ENCODE data around the gene KAT5. TPM values are rescaled to one million over a fixed set of nuclear protein-coding genes. Genes with fewer than 3 reads are reported as not detected.

Gene KAT5
- total and polyA plus RNA-seq, 2 of the 13 experiments (the other 11 are each of a cell fraction or from before 2014, with no cell fraction given), result 35.2 to 48.3 TPM

DNA sequence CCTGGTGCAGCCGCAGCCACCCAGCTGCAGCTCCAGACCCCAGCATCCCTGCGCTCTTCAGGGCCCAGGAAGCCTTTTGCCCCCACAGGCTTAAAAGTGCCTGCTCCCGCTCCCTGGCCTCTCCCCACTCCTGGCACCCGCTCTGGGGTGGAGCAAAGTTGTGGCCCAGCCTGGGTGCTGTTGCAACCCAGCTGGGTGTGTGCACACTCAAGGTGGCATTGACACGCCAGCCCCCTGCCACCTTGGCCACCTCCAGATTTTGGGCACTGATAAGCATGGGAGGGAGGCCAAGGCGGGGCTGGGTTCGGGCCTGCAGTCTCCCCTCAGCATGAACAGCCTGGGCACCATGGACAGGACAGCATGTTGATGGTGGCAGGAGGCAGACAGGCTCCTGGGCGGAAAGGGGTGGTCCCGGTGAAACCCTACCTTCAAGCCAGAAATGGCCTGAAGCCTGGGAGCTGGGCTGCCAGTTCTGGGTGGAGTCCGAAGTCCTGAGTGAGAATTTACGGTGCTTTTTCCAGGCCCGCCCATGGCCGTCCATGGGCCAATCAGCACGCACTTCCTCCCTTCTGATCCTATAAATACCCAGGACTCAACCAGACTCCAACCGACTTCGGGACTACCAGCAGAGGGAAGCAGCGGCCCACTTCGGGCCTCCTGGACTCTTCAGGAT lies 32.1 kb downstream of the KAT5 start (continued):
- TF ChIP-seq JUNB (CRISPR knock-in tag; IDR thresholded peaks at IDR 0.05; ENCODE audit: borderline replicate concordance), result no peak
- TF ChIP-seq ZNF839 (CRISPR knock-in tag; IDR thresholded peaks at IDR 0.05; ENCODE audit: borderline replicate concordance), result no peak
- no peak for TF ChIP-seq ATF1 (CRISPR knock-in tag; IDR thresholded peaks at IDR 0.05)
- TF ChIP-seq AGO1 (IDR thresholded peaks at IDR 0.05; ENCODE audit: low read depth, low read length, poor library complexity, severe bottlenecking), result no peak
- TF ChIP-seq HNRNPH1 (optimal IDR thresholded peaks at IDR 0.05; ENCODE audit: low read depth, low read length), result no peak
- TF ChIP-seq NFYC (CRISPR knock-in tag; IDR thresholded peaks at IDR 0.05), result peak; percentile 68
- TF ChIP-seq SAP130 (CRISPR knock-in tag; IDR thresholded peaks at IDR 0.05; ENCODE audit: low read depth), result peak; percentile 46
- no peak for TF ChIP-seq ZSCAN30 (CRISPR knock-in tag; IDR thresholded peaks at IDR 0.05)
- TF ChIP-seq BORCS8-MEF2B (CRISPR knock-in tag; IDR thresholded peaks at IDR 0.05), result no peak
- TF ChIP-seq CCAR2 (optimal IDR thresholded peaks at IDR 0.05; ENCODE audit: low read depth, low read length), result no peak
- TF ChIP-seq ZNF280B (CRISPR knock-in tag; IDR thresholded peaks at IDR 0.05; ENCODE audit: borderline replicate concordance), result no peak
- TF ChIP-seq SRSF4 (IDR thresholded peaks at IDR 0.05; ENCODE audit: low read depth, low read length, poor library complexity, severe bottlenecking), result no peak
- no peak for TF ChIP-seq RFX1 (IDR thresholded peaks at IDR 0.05)
- TF ChIP-seq ZBTB26 (CRISPR knock-in tag; IDR thresholded peaks at IDR 0.05; ENCODE audit: borderline replicate concordance), result no peak; the same call in 1 of the 2 replicates
- TF ChIP-seq PAF1 (CRISPR knock-in tag; IDR thresholded peaks at IDR 0.05), result no peak
- peak; percentile 33; the same call in 1 of the 2 replicates for TF ChIP-seq ZSCAN31 (CRISPR knock-in tag; IDR thresholded peaks at IDR 0.05; ENCODE audit: low read depth)
- TF ChIP-seq, protein P1, sequence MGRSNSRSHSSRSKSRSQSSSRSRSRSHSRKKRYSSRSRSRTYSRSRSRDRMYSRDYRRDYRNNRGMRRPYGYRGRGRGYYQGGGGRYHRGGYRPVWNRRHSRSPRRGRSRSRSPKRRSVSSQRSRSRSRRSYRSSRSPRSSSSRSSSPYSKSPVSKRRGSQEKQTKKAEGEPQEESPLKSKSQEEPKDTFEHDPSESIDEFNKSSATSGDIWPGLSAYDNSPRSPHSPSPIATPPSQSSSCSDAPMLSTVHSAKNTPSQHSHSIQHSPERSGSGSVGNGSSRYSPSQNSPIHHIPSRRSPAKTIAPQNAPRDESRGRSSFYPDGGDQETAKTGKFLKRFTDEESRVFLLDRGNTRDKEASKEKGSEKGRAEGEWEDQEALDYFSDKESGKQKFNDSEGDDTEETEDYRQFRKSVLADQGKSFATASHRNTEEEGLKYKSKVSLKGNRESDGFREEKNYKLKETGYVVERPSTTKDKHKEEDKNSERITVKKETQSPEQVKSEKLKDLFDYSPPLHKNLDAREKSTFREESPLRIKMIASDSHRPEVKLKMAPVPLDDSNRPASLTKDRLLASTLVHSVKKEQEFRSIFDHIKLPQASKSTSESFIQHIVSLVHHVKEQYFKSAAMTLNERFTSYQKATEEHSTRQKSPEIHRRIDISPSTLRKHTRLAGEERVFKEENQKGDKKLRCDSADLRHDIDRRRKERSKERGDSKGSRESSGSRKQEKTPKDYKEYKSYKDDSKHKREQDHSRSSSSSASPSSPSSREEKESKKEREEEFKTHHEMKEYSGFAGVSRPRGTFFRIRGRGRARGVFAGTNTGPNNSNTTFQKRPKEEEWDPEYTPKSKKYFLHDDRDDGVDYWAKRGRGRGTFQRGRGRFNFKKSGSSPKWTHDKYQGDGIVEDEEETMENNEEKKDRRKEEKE (IDR thresholded peaks at IDR 0.05), result no peak
- no peak for TF ChIP-seq USF2 (IDR thresholded peaks at IDR 0.05; ENCODE audit: low read depth, low read length)
- no peak for TF ChIP-seq USF2 (CRISPR knock-in tag; IDR thresholded peaks at IDR 0.05; ENCODE audit: borderline replicate concordance)
- TF ChIP-seq REPIN1 (CRISPR knock-in tag; IDR thresholded peaks at IDR 0.05; ENCODE audit: borderline replicate concordance, low read depth), result peak; percentile 20; the same call in 1 of the 2 replicates
- TF ChIP-seq POGZ (CRISPR knock-in tag; IDR thresholded peaks at IDR 0.05), result no peak
- no peak for TF ChIP-seq MIXL1 (CRISPR knock-in tag; IDR thresholded peaks at IDR 0.05)
- no peak for TF ChIP-seq ZNF180 (CRISPR knock-in tag; IDR thresholded peaks at IDR 0.05; ENCODE audit: borderline replicate concordance, low read depth)
